D341Med (cell line): Measurements from ENCODE around the gene GLI1.

ENCODE experiments used
- DNase-seq: peaks from one replicate; pipeline ENCODE4 v3.0.0; 2012; ENCODE audit warnings: low spot score

GLI1 gene

GRCh38 chr12:57520053-57520818 is 60.7 kb downstream of the GLI1 start, which contains the start of gene DDIT3:
DDIT3 (minus strand) TSS chr12:57520514; CDS start chr12:57517406, 3,108 bp downstream.
- peak; percentile 95 for DNase-seq

GRCh38 chr12:57521525-57522010 is 62.0 kb downstream of the GLI1 start:
- no peak for DNase-seq
